ENCODE data around the gene DFFA. TPM values are rescaled to one million over a fixed set of nuclear protein-coding genes. Genes with fewer than 3 reads are reported as not detected.

The DFFA gene
- total and polyA plus RNA-seq, 9 of the 15 experiments (the other 6 are each of a cell fraction or from before 2014, with no cell fraction given) = 39.6 to 74.8 (median 59.2) TPM

DNA sequence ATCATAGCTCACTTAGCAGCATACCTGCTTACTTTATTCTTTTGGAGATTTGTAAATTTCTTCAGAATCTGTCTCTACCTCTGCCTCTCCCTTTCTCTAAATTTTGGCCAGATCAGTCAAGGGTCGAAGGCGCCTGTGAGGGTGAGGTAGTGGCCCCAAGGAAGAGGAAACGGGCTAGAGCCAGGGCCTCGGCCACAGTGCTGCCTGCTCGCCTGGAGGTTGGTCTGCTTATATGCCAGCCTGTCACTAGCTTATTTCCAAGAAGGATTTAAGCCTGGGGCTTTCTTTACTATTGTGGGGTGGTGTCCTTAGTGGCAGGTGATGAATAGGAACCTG is 22.1 kb upstream of the DFFA start:
- no peak overlapping the region for H3K4me2 ChIP-seq (ENCODE audit: insufficient read depth, low read length)

More for the DNA sequence above, 22.1 kb upstream of the DFFA start:
- no peak for FAIRE-seq
- Histone ChIP-seq H3K4me1 (replicated peaks in 1 of 2; ENCODE audit: control insufficient read depth in 2 of 2, insufficient read depth in 2 of 2, low read length in 2 of 2) (peaks cover 0 to 3% of the 10 kb centered on the region in 2 experiments; a peak in 2 of 5 replicates), H3K9me3 (replicated peaks; ENCODE audit: control insufficient read depth, insufficient read depth, low read depth, low read length) (no peaks in the 10 kb centered on the region), H2AFZ (ENCODE audit: low read depth, low read length) (no peak overlapping the region), H3K9ac (ENCODE audit: insufficient read depth in 1 of 2, low read depth in 2 of 2, low read length in 2 of 2) (no peak overlapping the region), H3K4me3 (no peak overlapping the region), H3K27ac (ENCODE audit: extremely low read depth, low read depth, low read length) (no peak overlapping the region), H4K20me1 (replicated peaks; ENCODE audit: control insufficient read depth, insufficient read depth, low read length) (peaks cover 53% of the 10 kb centered on the region), H3K27me3 (ENCODE audit: control insufficient read depth in 2 of 2, insufficient read depth in 2 of 2, low read length in 2 of 2) (no peaks in the 10 kb centered on the region), H3K9me1 (ENCODE audit: control insufficient read depth, insufficient read depth, low read length) (no peaks in the 10 kb centered on the region), H3K79me2 (ENCODE audit: control insufficient read depth, insufficient read depth, low read length) (peaks cover 91% of the 10 kb centered on the region), H3K36me3 (ENCODE audit: control insufficient read depth, insufficient read depth, low read length) (peaks cover 43% of the 10 kb centered on the region)
- no peak for DNase-seq (ENCODE audit: extremely low read depth in 1 of 4, low spot score in 3 of 4)
- ChIA-PET POLR2A (interaction anchor here (0.8 to 2.5 kb wide), 6 partner anchors 9 to 64 kb away, joined by 3 to 27 read pairs (median 4); partner anchors contain the start of gene CENPS), CTCF (ENCODE audit: low intra/inter-chr PET ratio) (interaction anchor here (0.8 to 7.1 kb wide), 6 partner anchors 64 to 1148 kb away, joined by 3 to 95 read pairs (median 6); partner anchors contain the start of gene CENPS)
- in situ Hi-C loops (cut with MboI) = loop anchor here (5.0 kb wide), 1 partner anchor 62 kb away; the partner anchor contains the start of gene CENPS
- intact Hi-C loops (cut with micrococcal nuclease) = loop anchor here (1.0 to 2.0 kb wide), 3 partner anchors 20 to 117 kb away; partner anchors contain the start of genes CENPS and PEX14
- peak; percentile 55; the same call in 2 of the 3 replicates for ATAC-seq
- TF ChIP-seq, protein P1, sequence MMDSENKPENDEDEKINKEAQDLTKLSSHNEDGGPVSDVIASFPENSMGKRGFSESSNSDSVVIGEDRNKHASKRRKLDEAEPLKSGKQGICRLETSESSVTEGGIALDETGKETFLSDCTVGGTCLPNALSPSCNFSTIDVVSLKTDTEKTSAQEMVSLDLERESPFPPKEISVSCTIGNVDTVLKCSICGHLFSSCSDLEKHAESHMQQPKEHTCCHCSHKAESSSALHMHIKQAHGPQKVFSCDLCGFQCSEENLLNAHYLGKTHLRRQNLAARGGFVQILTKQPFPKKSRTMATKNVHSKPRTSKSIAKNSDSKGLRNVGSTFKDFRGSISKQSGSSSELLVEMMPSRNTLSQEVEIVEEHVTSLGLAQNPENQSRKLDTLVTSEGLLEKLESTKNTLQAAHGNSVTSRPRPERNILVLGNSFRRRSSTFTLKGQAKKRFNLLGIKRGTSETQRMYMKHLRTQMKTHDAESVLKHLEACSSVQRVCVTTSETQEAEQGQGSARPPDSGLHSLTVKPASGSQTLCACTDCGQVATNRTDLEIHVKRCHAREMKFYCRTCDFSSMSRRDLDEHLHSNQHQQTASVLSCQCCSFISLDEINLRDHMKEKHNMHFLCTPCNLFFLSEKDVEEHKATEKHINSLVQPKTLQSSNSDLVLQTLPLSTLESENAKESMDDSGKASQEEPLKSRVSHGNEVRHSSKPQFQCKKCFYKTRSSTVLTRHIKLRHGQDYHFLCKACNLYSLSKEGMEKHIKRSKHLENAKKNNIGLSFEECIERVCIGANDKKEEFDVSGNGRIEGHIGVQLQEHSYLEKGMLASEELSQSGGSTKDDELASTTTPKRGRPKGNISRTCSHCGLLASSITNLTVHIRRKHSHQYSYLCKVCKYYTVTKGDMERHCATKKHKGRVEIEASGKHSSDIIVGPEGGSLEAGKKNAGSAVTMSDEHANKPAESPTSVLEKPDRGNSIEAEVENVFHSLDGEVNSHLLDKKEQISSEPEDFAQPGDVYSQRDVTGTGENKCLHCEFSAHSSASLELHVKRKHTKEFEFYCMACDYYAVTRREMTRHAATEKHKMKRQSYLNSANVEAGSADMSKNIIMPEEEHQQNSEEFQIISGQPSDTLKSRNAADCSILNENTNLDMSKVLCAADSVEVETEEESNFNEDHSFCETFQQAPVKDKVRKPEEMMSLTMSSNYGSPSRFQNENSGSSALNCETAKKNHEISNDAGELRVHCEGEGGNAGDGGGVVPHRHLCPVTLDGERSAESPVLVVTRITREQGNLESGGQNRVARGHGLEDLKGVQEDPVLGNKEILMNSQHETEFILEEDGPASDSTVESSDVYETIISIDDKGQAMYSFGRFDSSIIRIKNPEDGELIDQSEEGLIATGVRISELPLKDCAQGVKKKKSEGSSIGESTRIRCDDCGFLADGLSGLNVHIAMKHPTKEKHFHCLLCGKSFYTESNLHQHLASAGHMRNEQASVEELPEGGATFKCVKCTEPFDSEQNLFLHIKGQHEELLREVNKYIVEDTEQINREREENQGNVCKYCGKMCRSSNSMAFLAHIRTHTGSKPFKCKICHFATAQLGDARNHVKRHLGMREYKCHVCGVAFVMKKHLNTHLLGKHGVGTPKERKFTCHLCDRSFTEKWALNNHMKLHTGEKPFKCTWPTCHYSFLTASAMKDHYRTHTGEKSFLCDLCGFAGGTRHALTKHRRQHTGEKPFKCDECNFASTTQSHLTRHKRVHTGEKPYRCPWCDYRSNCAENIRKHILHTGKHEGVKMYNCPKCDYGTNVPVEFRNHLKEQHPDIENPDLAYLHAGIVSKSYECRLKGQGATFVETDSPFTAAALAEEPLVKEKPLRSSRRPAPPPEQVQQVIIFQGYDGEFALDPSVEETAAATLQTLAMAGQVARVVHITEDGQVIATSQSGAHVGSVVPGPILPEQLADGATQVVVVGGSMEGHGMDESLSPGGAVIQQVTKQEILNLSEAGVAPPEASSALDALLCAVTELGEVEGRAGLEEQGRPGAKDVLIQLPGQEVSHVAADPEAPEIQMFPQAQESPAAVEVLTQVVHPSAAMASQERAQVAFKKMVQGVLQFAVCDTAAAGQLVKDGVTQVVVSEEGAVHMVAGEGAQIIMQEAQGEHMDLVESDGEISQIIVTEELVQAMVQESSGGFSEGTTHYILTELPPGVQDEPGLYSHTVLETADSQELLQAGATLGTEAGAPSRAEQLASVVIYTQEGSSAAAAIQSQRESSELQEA (IDR thresholded peaks at IDR 0.05; ENCODE audit: low read depth) = no peak; the same call in 1 of the 2 replicates
- TF ChIP-seq MECOM (CRISPR knock-in tag; IDR thresholded peaks at IDR 0.05) (no peak), KDM1A (IDR thresholded peaks at IDR 0.05) (no peak), ELF2 (CRISPR knock-in tag; IDR thresholded peaks at IDR 0.05) (no peak), NRF1 (conservative IDR thresholded peaks at IDR 0.05 in 1 of 2, IDR thresholded peaks at IDR 0.05 in 1 of 2) (0 out of 4 replicates have a peak, but pooled peaks of 1 of the 2 experiments have one; percentile 13), ATF7 (IDR thresholded peaks at IDR 0.05) (0 out of 2 replicates have a peak, but pooled peaks have one; percentile 39), ZNF140 (CRISPR knock-in tag; IDR thresholded peaks at IDR 0.05) (no peak), PHF21A (IDR thresholded peaks at IDR 0.05; ENCODE audit: borderline replicate concordance, low read depth) (no peak)
- TF ChIP-seq, protein P2, sequence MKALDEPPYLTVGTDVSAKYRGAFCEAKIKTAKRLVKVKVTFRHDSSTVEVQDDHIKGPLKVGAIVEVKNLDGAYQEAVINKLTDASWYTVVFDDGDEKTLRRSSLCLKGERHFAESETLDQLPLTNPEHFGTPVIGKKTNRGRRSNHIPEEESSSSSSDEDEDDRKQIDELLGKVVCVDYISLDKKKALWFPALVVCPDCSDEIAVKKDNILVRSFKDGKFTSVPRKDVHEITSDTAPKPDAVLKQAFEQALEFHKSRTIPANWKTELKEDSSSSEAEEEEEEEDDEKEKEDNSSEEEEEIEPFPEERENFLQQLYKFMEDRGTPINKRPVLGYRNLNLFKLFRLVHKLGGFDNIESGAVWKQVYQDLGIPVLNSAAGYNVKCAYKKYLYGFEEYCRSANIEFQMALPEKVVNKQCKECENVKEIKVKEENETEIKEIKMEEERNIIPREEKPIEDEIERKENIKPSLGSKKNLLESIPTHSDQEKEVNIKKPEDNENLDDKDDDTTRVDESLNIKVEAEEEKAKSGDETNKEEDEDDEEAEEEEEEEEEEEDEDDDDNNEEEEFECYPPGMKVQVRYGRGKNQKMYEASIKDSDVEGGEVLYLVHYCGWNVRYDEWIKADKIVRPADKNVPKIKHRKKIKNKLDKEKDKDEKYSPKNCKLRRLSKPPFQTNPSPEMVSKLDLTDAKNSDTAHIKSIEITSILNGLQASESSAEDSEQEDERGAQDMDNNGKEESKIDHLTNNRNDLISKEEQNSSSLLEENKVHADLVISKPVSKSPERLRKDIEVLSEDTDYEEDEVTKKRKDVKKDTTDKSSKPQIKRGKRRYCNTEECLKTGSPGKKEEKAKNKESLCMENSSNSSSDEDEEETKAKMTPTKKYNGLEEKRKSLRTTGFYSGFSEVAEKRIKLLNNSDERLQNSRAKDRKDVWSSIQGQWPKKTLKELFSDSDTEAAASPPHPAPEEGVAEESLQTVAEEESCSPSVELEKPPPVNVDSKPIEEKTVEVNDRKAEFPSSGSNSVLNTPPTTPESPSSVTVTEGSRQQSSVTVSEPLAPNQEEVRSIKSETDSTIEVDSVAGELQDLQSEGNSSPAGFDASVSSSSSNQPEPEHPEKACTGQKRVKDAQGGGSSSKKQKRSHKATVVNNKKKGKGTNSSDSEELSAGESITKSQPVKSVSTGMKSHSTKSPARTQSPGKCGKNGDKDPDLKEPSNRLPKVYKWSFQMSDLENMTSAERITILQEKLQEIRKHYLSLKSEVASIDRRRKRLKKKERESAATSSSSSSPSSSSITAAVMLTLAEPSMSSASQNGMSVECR (CRISPR knock-in tag; IDR thresholded peaks at IDR 0.05) = 0 out of 2 replicates have a peak, but pooled peaks have one; percentile 31
- WGBS (ENCODE audit: insufficient coverage, low coverage, missing lambda C conversion rate) = 79% methylated on average over 5 of the region's 5 CpGs
- BruUV-seq (replicated peaks) = no TSS peak

Measured in K562 (cell line).